DND-41 (cell line): ENCODE results near the gene PRCC.

Experiments used
- EZH2 ChIP-seq: IDR thresholded peaks from 3 replicates; pipeline ENCODE4 v1.6.1; 2012; ENCODE audit warnings: borderline replicate concordance, low read depth, mild to moderate bottlenecking, moderate library complexity, low read length, inconsistent platforms; ENCODE audit not compliant: severe bottlenecking
- TF ChIP-seq, protein P1 (sequence below): IDR thresholded peaks from 2 replicates; pipeline ENCODE4 v1.5.1; 2012; ENCODE audit warnings: borderline replicate concordance, low read length, moderate library complexity, mild to moderate bottlenecking; ENCODE audit not compliant: poor library complexity, severe bottlenecking; ENCODE audit errors: extremely low read depth

- TF ChIP-seq, protein P1, sequence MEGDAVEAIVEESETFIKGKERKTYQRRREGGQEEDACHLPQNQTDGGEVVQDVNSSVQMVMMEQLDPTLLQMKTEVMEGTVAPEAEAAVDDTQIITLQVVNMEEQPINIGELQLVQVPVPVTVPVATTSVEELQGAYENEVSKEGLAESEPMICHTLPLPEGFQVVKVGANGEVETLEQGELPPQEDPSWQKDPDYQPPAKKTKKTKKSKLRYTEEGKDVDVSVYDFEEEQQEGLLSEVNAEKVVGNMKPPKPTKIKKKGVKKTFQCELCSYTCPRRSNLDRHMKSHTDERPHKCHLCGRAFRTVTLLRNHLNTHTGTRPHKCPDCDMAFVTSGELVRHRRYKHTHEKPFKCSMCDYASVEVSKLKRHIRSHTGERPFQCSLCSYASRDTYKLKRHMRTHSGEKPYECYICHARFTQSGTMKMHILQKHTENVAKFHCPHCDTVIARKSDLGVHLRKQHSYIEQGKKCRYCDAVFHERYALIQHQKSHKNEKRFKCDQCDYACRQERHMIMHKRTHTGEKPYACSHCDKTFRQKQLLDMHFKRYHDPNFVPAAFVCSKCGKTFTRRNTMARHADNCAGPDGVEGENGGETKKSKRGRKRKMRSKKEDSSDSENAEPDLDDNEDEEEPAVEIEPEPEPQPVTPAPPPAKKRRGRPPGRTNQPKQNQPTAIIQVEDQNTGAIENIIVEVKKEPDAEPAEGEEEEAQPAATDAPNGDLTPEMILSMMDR, result no peak
- no peak for TF ChIP-seq EZH2
These were observed 33.2 kb upstream of the PRCC start for GRCh38 chr1:156733989-156734584.
